ENCODE data around the gene DGCR2. TPM values are rescaled to one million over a fixed set of nuclear protein-coding genes. Genes with fewer than 3 reads are reported as not detected.
"Not testable (repeated sequence)": the region's sequence is repeated elsewhere in the genome, so short reads cannot be mapped to it uniquely, and the experiment has no call there.

Gene DGCR2
- polyA plus RNA-seq, 1 donor (not counting 4 experiments of a cell fraction or from before 2014, with no cell fraction given): 23.2 TPM

- H3K27ac ChIP-seq (ENCODE audit: control insufficient read depth, insufficient read depth, low read length); H3K4me3 ChIP-seq (ENCODE audit: control insufficient read depth in 2 of 3, extremely low read depth in 1 of 3, insufficient read depth in 2 of 3, low read depth in 1 of 3, low read length in 3 of 3); FAIRE-seq; DNase-seq (ENCODE audit: low read depth, low spot score); H3K79me2 ChIP-seq (ENCODE audit: control insufficient read depth, insufficient read depth, low read length); H3K9me1 ChIP-seq (ENCODE audit: control insufficient read depth, extremely low read depth, insufficient read depth, low read length); H3K4me1 ChIP-seq (ENCODE audit: control insufficient read depth, extremely low read depth, insufficient read depth, low read length); H2AFZ ChIP-seq (ENCODE audit: control insufficient read depth, low read length); H3K4me2 ChIP-seq (ENCODE audit: control insufficient read depth, extremely low read depth, insufficient read depth, low read depth, low read length); H3K9ac ChIP-seq (ENCODE audit: control insufficient read depth, extremely low read depth, insufficient read depth, low read length); H4K20me1 ChIP-seq (ENCODE audit: control insufficient read depth, extremely low read depth, insufficient read depth, low read length); dilution Hi-C loops (cut with MboI; ENCODE audit: extremely low pct_ligation_motif_present, low sequenced_read_pairs); H3K36me3 ChIP-seq (ENCODE audit: control insufficient read depth in 2 of 2, extremely low read depth in 1 of 2, insufficient read depth in 2 of 2, low read length in 2 of 2); H3K9me3 ChIP-seq (ENCODE audit: control insufficient read depth, low read depth, low read length): not testable (repeated sequence)
- H3K27me3 ChIP-seq (ENCODE audit: control insufficient read depth, extremely low read depth, insufficient read depth, low read length): peaks cover 21% of the 10 kb centered on the region
Observed at GRCh38 chr22:19026080-19026479, 96.1 kb downstream of the DGCR2 start.

DNA sequence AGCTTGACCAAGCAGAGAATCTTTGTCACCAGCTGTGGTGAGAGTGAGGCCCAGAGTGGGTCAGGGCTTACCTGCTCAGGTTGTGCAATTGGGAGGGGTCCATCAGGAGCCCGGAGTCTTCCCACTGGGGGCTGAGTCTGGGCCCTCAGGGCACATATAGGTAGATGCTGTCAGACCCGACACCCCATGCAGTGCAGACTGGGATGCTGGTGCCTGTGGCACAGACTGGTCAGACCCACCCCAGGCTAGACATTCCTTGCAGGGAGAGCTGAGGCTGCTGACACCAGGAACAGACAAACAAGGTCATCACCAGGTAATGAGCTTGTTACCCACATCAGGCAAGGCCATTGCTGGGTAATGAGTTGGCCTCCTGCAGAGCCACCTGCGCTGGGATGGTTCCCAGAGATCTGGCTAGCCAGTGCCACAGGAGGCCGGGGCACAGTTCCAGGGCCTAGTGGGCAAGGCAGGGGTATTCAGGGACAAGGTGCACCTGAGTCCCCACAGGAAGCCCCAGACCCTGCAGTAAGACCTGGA lies 97.2 kb downstream of the DGCR2 start:
- FAIRE-seq; H3K4me2 ChIP-seq (ENCODE audit: control insufficient read depth, extremely low read depth, insufficient read depth, low read depth, low read length); H3K4me3 ChIP-seq (ENCODE audit: control insufficient read depth in 2 of 3, extremely low read depth in 1 of 3, insufficient read depth in 2 of 3, low read depth in 1 of 3, low read length in 3 of 3); H2AFZ ChIP-seq (ENCODE audit: control insufficient read depth, low read length); H3K27ac ChIP-seq (ENCODE audit: control insufficient read depth, insufficient read depth, low read length); DNase-seq (ENCODE audit: low read depth, low spot score); H3K4me1 ChIP-seq (ENCODE audit: control insufficient read depth, extremely low read depth, insufficient read depth, low read length); H3K79me2 ChIP-seq (ENCODE audit: control insufficient read depth, insufficient read depth, low read length); H3K36me3 ChIP-seq (ENCODE audit: control insufficient read depth in 2 of 2, extremely low read depth in 1 of 2, insufficient read depth in 2 of 2, low read length in 2 of 2); dilution Hi-C loops (cut with MboI; ENCODE audit: extremely low pct_ligation_motif_present, low sequenced_read_pairs); H4K20me1 ChIP-seq (ENCODE audit: control insufficient read depth, extremely low read depth, insufficient read depth, low read length); H3K9ac ChIP-seq (ENCODE audit: control insufficient read depth, extremely low read depth, insufficient read depth, low read length); H3K9me3 ChIP-seq (ENCODE audit: control insufficient read depth, low read depth, low read length); H3K9me1 ChIP-seq (ENCODE audit: control insufficient read depth, extremely low read depth, insufficient read depth, low read length): not testable (repeated sequence)
- H3K27me3 ChIP-seq (ENCODE audit: control insufficient read depth, extremely low read depth, insufficient read depth, low read length): peaks cover 12% of the 10 kb centered on the region

- H4K20me1 ChIP-seq (ENCODE audit: control insufficient read depth, extremely low read depth, insufficient read depth, low read length); FAIRE-seq; dilution Hi-C loops (cut with MboI; ENCODE audit: extremely low pct_ligation_motif_present, low sequenced_read_pairs); DNase-seq (ENCODE audit: low read depth, low spot score); H3K9me1 ChIP-seq (ENCODE audit: control insufficient read depth, extremely low read depth, insufficient read depth, low read length); H3K4me2 ChIP-seq (ENCODE audit: control insufficient read depth, extremely low read depth, insufficient read depth, low read depth, low read length); H3K9ac ChIP-seq (ENCODE audit: control insufficient read depth, extremely low read depth, insufficient read depth, low read length); H3K4me3 ChIP-seq (ENCODE audit: control insufficient read depth in 2 of 3, extremely low read depth in 1 of 3, insufficient read depth in 2 of 3, low read depth in 1 of 3, low read length in 3 of 3); H3K79me2 ChIP-seq (ENCODE audit: control insufficient read depth, insufficient read depth, low read length); H3K4me1 ChIP-seq (ENCODE audit: control insufficient read depth, extremely low read depth, insufficient read depth, low read length); H3K9me3 ChIP-seq (ENCODE audit: control insufficient read depth, low read depth, low read length); H3K27ac ChIP-seq (ENCODE audit: control insufficient read depth, insufficient read depth, low read length); H2AFZ ChIP-seq (ENCODE audit: control insufficient read depth, low read length); H3K36me3 ChIP-seq (ENCODE audit: control insufficient read depth in 2 of 2, extremely low read depth in 1 of 2, insufficient read depth in 2 of 2, low read length in 2 of 2): not testable (repeated sequence)
- peaks cover 12% of the 10 kb centered on the region for H3K27me3 ChIP-seq (ENCODE audit: control insufficient read depth, extremely low read depth, insufficient read depth, low read length)
Observed at GRCh38 chr22:19023931-19024330, 98.3 kb downstream of the DGCR2 start.
